H1 (cell line): ENCODE measurements around the gene TGFB3. TPM values are rescaled to one million over a fixed set of nuclear protein-coding genes. Genes with fewer than 3 reads are reported as not detected.

Experiments
- CTCF ChIA-PET: fragments of 300-600 bp; sonication (Branson Sonifier 250); formaldehyde crosslinking; loops from one replicate; lab custom pipeline; 2021; ENCODE audit not compliant: partially characterized antibody; lab: Charles Lee
- POLR2A ChIA-PET: fragments of 300-600 bp; sonication (Branson Sonifier 250); formaldehyde crosslinking; loops from one replicate; lab custom pipeline; 2021; ENCODE audit warnings: inconsistent platforms; ENCODE audit not compliant: partially characterized antibody; lab: Charles Lee
- DNase-seq, 2 experiments: peaks; one replicate each; pipeline versions ENCODE4 v3.0.0 to v3.0.0-alpha.2; 2010 to 2022; ENCODE audit warnings: low spot score in 2 of 2, low read depth in 1 of 2, mixed read lengths in 1 of 2
- FAIRE-seq: peaks from 2 replicates; lab custom pipeline; 2011; peaks lifted over from hg19 to GRCh38; lab: Jason Lieb, UNC
- H2AFZ ChIP-seq: 2 replicates; pipeline ENCODE4 v1.8.1; 2012; ENCODE audit warnings: low read length, inconsistent platforms
- H2AK5ac ChIP-seq: 2 replicates; pipeline ENCODE4 v1.6.1; 2013; ENCODE audit warnings: low read depth, low read length
- H2BK120ac ChIP-seq: replicated peaks from 2 replicates; pipeline ENCODE3; 2013; ENCODE audit warnings: low read depth, low read length, inconsistent platforms
- H2BK12ac ChIP-seq: 2 replicates; pipeline ENCODE4 v1.6.1; 2013; ENCODE audit warnings: low read depth, low read length
- H2BK15ac ChIP-seq: 2 replicates; pipeline ENCODE4 v1.6.1; 2013; ENCODE audit warnings: low read length
- H2BK20ac ChIP-seq: 2 replicates; pipeline ENCODE4 v1.6.1; 2013; ENCODE audit warnings: low read length
- H2BK5ac ChIP-seq: 2 replicates; pipeline ENCODE4 v1.6.1; 2013; ENCODE audit warnings: low read depth, low read length
- H3K14ac ChIP-seq: 2 replicates; pipeline ENCODE4 v1.6.1; 2013; ENCODE audit warnings: inconsistent platforms; ENCODE audit not compliant: insufficient read length
- H3K18ac ChIP-seq: 2 replicates; pipeline ENCODE4 v1.6.1; 2013; ENCODE audit warnings: low read length; ENCODE audit errors: extremely low read depth
- H3K23ac ChIP-seq: 2 replicates; pipeline ENCODE4 v1.6.1; 2013; ENCODE audit warnings: inconsistent platforms; ENCODE audit not compliant: insufficient read length
- H3K23me2 ChIP-seq: 2 replicates; pipeline ENCODE4 v1.6.1; 2013; ENCODE audit warnings: low read depth, low read length
- H3K27ac ChIP-seq: 2 replicates; pipeline ENCODE4 v1.6.1; 2011; ENCODE audit warnings: low read depth, low read length, inconsistent platforms
- H3K27me3 ChIP-seq, 4 experiments: replicated peaks in 1 of 4; 1 replicate in 1 of 4; 2 replicates in 3 of 4; pipeline versions ENCODE4 v1.6.1 to v1.8.1; 2011 to 2013; ENCODE audit warnings: low read length in 3 of 4, mild to moderate bottlenecking in 3 of 4, inconsistent platforms in 2 of 4, mixed read lengths in 2 of 4, moderate library complexity in 1 of 4; ENCODE audit not compliant: control insufficient read depth in 3 of 4, insufficient read depth in 3 of 4; ENCODE audit errors: extremely low read depth in 1 of 4
- H3K36me3 ChIP-seq, 4 experiments: 2 replicates each; pipeline versions ENCODE4 v1.6.1 to v1.8.1; 2011 to 2013; ENCODE audit warnings: mild to moderate bottlenecking in 4 of 4, low read length in 3 of 4, moderate library complexity in 2 of 4, control low read depth in 1 of 4, inconsistent platforms in 1 of 4; ENCODE audit not compliant: insufficient read depth in 4 of 4, control insufficient read depth in 2 of 4
- H3K4ac ChIP-seq: replicated peaks from 2 replicates; pipeline ENCODE3; 2013; ENCODE audit warnings: low read length, low read depth, mixed read lengths, inconsistent platforms; ENCODE audit not compliant: insufficient read length
- H3K4me1 ChIP-seq, 4 experiments: replicated peaks in 1 of 4; 1 replicate in 1 of 4; 2 replicates in 3 of 4; pipeline versions ENCODE4 v1.6.1 to v1.8.1; 2011 to 2013; ENCODE audit warnings: low read length in 3 of 4, inconsistent platforms in 2 of 4, mixed read lengths in 1 of 4; ENCODE audit not compliant: insufficient read depth in 4 of 4, control insufficient read depth in 3 of 4
- H3K4me2 ChIP-seq, 2 experiments: 2 replicates each; pipeline versions ENCODE4 v1.6.1 to v1.8.1; 2011 to 2013; ENCODE audit warnings: low read depth in 2 of 2, low read length in 2 of 2, control low read depth in 1 of 2, inconsistent platforms in 1 of 2, mild to moderate bottlenecking in 1 of 2; ENCODE audit not compliant: insufficient read depth in 1 of 2
- H3K4me3 ChIP-seq, 4 experiments: fragments of 200-600, 300-600 bp in 1 of 4; sonication (generic), shearing (Covaris generic), sonication (Bioruptor Twin) in 1 of 4; 2 replicates each; pipeline versions ENCODE4 v1.5.1 to v1.8.1; 2011 to 2016; ENCODE audit warnings: low read length in 4 of 4, low read depth in 3 of 4, control low read depth in 2 of 4, inconsistent platforms in 2 of 4, mild to moderate bottlenecking in 2 of 4, mixed read lengths in 1 of 4, moderate library complexity in 1 of 4; ENCODE audit not compliant: insufficient read depth in 2 of 4; ENCODE audit errors: extremely low read depth in 1 of 4
- H3K56ac ChIP-seq: replicated peaks from 2 replicates; pipeline ENCODE3; 2013; ENCODE audit warnings: low read depth, mild to moderate bottlenecking, mixed read lengths, low read length, inconsistent platforms; ENCODE audit not compliant: insufficient read length
- H3K79me1 ChIP-seq: 2 replicates; pipeline ENCODE4 v1.6.1; 2013; ENCODE audit warnings: low read depth, low read length, control low read depth
- H3K79me2 ChIP-seq, 2 experiments: 2 replicates each; pipeline versions ENCODE4 v1.6.1 to v1.8.1; 2012 to 2013; ENCODE audit warnings: low read length in 2 of 2, mild to moderate bottlenecking in 2 of 2, inconsistent platforms in 1 of 2; ENCODE audit not compliant: insufficient read depth in 2 of 2, control insufficient read depth in 1 of 2
- H3K9ac ChIP-seq, 4 experiments: replicated peaks in 1 of 4; 1 replicate in 1 of 4; 2 replicates in 3 of 4; pipeline versions ENCODE4 v1.6.1 to v1.8.1; 2011 to 2013; ENCODE audit warnings: low read depth in 3 of 4, low read length in 3 of 4, control low read depth in 2 of 4, mild to moderate bottlenecking in 2 of 4, moderate library complexity in 2 of 4, inconsistent platforms in 1 of 4; ENCODE audit errors: extremely low read depth in 1 of 4
- H3K9me3 ChIP-seq, 2 experiments: 2 replicates each; pipeline versions ENCODE4 v1.6.1 to v1.8.1; 2012 to 2013; ENCODE audit warnings: mild to moderate bottlenecking in 2 of 2, moderate library complexity in 2 of 2, control low read depth in 1 of 2, inconsistent platforms in 1 of 2, low read depth in 1 of 2, low read length in 1 of 2, mixed read lengths in 1 of 2; ENCODE audit not compliant: insufficient read depth in 2 of 2
- H4K20me1 ChIP-seq, 2 experiments: replicated peaks in 1 of 2; 2 replicates each; pipeline versions ENCODE3 to v1.8.1; 2011 to 2013; ENCODE audit warnings: inconsistent platforms in 2 of 2, low read length in 2 of 2, mild to moderate bottlenecking in 1 of 2; ENCODE audit not compliant: insufficient read depth in 2 of 2, control insufficient read depth in 1 of 2
- H4K5ac ChIP-seq: 2 replicates; pipeline ENCODE4 v1.6.1; 2013; ENCODE audit warnings: low read length, low read depth, mixed read lengths, inconsistent platforms; ENCODE audit not compliant: insufficient read length
- H4K8ac ChIP-seq: 2 replicates; pipeline ENCODE4 v1.8.0; 2013; ENCODE audit warnings: mild to moderate bottlenecking, moderate library complexity, low read length, inconsistent platforms; ENCODE audit not compliant: insufficient read depth; ENCODE audit errors: extremely low read depth
- H4K91ac ChIP-seq: replicated peaks from 2 replicates; pipeline ENCODE3; 2013; ENCODE audit warnings: low read length, mixed read lengths, inconsistent platforms; ENCODE audit not compliant: insufficient read length
- EGR1 ChIP-seq: IDR thresholded peaks from 2 replicates; pipeline ENCODE4 v1.6.1; 2011; ENCODE audit warnings: low read depth, low read length, borderline replicate concordance
- FOSL1 ChIP-seq: IDR thresholded peaks from 2 replicates; pipeline ENCODE4 v1.6.1; 2011; ENCODE audit warnings: mild to moderate bottlenecking, low read depth, low read length, moderate library complexity; ENCODE audit not compliant: insufficient read depth
- RXRA ChIP-seq: IDR thresholded peaks from 2 replicates; pipeline ENCODE4 v1.6.1; 2011; ENCODE audit warnings: low read depth, mild to moderate bottlenecking, low read length, moderate library complexity; ENCODE audit not compliant: insufficient read depth
- SRF ChIP-seq: IDR thresholded peaks from 2 replicates; pipeline ENCODE4 v1.6.1; 2011; ENCODE audit warnings: mild to moderate bottlenecking, low read depth, low read length, moderate library complexity
- WGBS, 2 experiments: shearing (Covaris generic) in 1 of 2; methylation state at CpG; one replicate each; pipeline versions ENCODE4 v1.1.6 to v1.1.7; 2013 to 2015; ENCODE audit warnings: low lambda C conversion rate in 2 of 2, mixed read lengths in 2 of 2, inconsistent platforms in 1 of 2, low coverage in 1 of 2, missing lambda C conversion rate in 1 of 2; ENCODE audit not compliant: insufficient replicate concordance in 2 of 2, insufficient coverage in 1 of 2, insufficient read length in 1 of 2; ENCODE audit errors: extremely low coverage in 1 of 2, missing lambda C conversion rate in 1 of 2; 5-methylcytosine and 5-hydroxymethylcytosine counted together
- polyA plus RNA-seq, 7 experiments: library from polyadenylated mRNA; depleted of rRNA in 3 of 7; stranded (reverse) in 5 of 7; unstranded in 2 of 7; fragments of >200 nt in 5 of 7; fragments of 200-250 nt in 2 of 7; gene quantifications; 1 replicate in 5 of 7; 2 replicates in 1 of 7; 4 replicates in 1 of 7; pipeline versions ENCODE4 v1.2.1 to v1.2.3, GENCODE V29; 2011 to 2013; ENCODE audit warnings: missing spikeins in 2 of 7, mixed read lengths in 2 of 7
- total RNA-seq: library from RNA; stranded (reverse); fragmentation: NEBNext Ultra II Directional; extraction: Animal tissue kit (Norgen Biotek cat#: 25700); gene quantifications from 2 replicates; pipeline ENCODE4 v1.2.1, GENCODE V29; 2021

TGFB3 gene
- total and polyA plus RNA-seq, 2 of the 8 experiments (the other 6 are each of a cell fraction or from before 2014, with no cell fraction given) = 0.65 to 0.86 TPM

- Histone ChIP-seq H3K27me3 (no peaks in the 10 kb centered on the region), H3K36me3 (no peaks in the 10 kb centered on the region; a peak in 1 of 8 replicates), H4K91ac (no peak overlapping the region), H4K8ac (no peak overlapping the region), H2BK20ac (no peak overlapping the region), H4K20me1 (no peaks in the 10 kb centered on the region), H2AFZ (no peak overlapping the region), H2BK15ac (no peak overlapping the region), H3K23ac (no peak overlapping the region), H3K4me3 (no peak overlapping the region), H2BK120ac (no peak overlapping the region), H3K79me1 (no peaks in the 10 kb centered on the region), H2BK12ac (0 out of 2 replicates have a peak overlapping the region, but pooled peaks have one; percentile 69), H3K9me3 (no peaks in the 10 kb centered on the region), H3K27ac (no peak overlapping the region), H3K14ac (no peak overlapping the region), H3K4me1 (peaks cover 0 to 5% (median 2%) of the 10 kb centered on the region in 4 experiments; a peak in 2 of 7 replicates), H3K23me2 (no peaks in the 10 kb centered on the region; the same call in 1 of the 2 replicates), H3K18ac (no peak overlapping the region), H2AK5ac (no peak overlapping the region), H2BK5ac (no peak overlapping the region), H4K5ac (no peak overlapping the region), H3K4me2 (peak overlapping the region in 1 of 2 experiments; percentile 25; a peak in 1 of 4 replicates), H3K9ac (no peak overlapping the region), H3K56ac (no peak overlapping the region), H3K79me2 (no peaks in the 10 kb centered on the region), H3K4ac (no peak overlapping the region)
- FAIRE-seq (peak; percentile 82), DNase-seq (peak; percentile 29 to 59)
- ChIA-PET CTCF (interaction anchor here (0.6 to 3.0 kb wide), 7 partner anchors 8 to 885 kb away, joined by 3 to 17 read pairs (median 5); no protein-coding TSS in a partner anchor), POLR2A (interaction anchor here (1.7 kb wide), 1 partner anchor 10 kb away, joined by 3 read pairs; no protein-coding TSS in a partner anchor)
- TF ChIP-seq FOSL1 (no peak), SRF (no peak), EGR1 (no peak), RXRA (no peak)
- WGBS, 2 experiments = 51% methylated on average over 7 of the region's 7 CpGs; no CpG with 5 or more reads in 1 of the 2 experiments
Measured at GRCh38 chr14:75911883-75912282, 69.9 kb downstream of the TGFB3 start.
